ENCODE data around the gene NAGLU. TPM values are rescaled to one million over a fixed set of nuclear protein-coding genes. Genes with fewer than 3 reads are reported as not detected.

NAGLU gene
- total RNA-seq, 3 donors from 2014 or later: 28.9 to 51.8 (median 35.6) TPM

GRCh38 chr17:42512246-42512645 is 23.8 kb upstream of the NAGLU start:
- Histone ChIP-seq H3K9me3 (no peaks in the 10 kb centered on the region), H3K4me1 (ENCODE audit: low read depth) (peaks cover 9% of the 10 kb centered on the region), H3K36me3 (ENCODE audit: low read depth) (no peaks in the 10 kb centered on the region), H3K4me3 (no peak overlapping the region)
- no peak for TF ChIP-seq CTCF (IDR thresholded peaks at IDR 0.05)
- DNase-seq (no peak), ATAC-seq (no peak)
- intact Hi-C loops (cut with DNase I, micrococcal nuclease): loop anchor here (10.0 kb wide), 2 partner anchors 87 to 187 kb away; partner anchors contain the start of gene CAVIN1 (in 1 of the 2)

- H3K4me3 ChIP-seq: no peak overlapping the region
- TF ChIP-seq CTCF (IDR thresholded peaks at IDR 0.05): no peak
- intact Hi-C loops (cut with DNase I, micrococcal nuclease): loop anchor here (10.0 kb wide), 2 partner anchors 88 to 188 kb away; partner anchors contain the start of gene CAVIN1 (in 1 of the 2)
- H3K9me3 ChIP-seq: no peaks in the 10 kb centered on the region
- DNase-seq (no peak), ATAC-seq (no peak)
- H3K4me1 ChIP-seq (ENCODE audit: low read depth): peaks cover 15% of the 10 kb centered on the region
- H3K36me3 ChIP-seq (ENCODE audit: low read depth): no peaks in the 10 kb centered on the region
Observed at GRCh38 chr17:42512733-42513251, 23.2 kb upstream of the NAGLU start.

GRCh38 chr17:42513686-42514085 is 22.4 kb upstream of the NAGLU start:
- intact Hi-C loops (cut with DNase I, micrococcal nuclease): loop anchor here (10.0 kb wide), 2 partner anchors 89 to 189 kb away; partner anchors contain the start of gene CAVIN1 (in 1 of the 2)
- Histone ChIP-seq H3K9me3 (no peaks in the 10 kb centered on the region), H3K36me3 (ENCODE audit: low read depth) (no peaks in the 10 kb centered on the region), H3K4me3 (no peak overlapping the region), H3K4me1 (ENCODE audit: low read depth) (peaks cover 24% of the 10 kb centered on the region)
- ATAC-seq: no peak
- no peak for DNase-seq
- no peak for TF ChIP-seq CTCF (IDR thresholded peaks at IDR 0.05)

GRCh38 chr17:42514279-42514678 is 21.8 kb upstream of the NAGLU start:
- H3K36me3 ChIP-seq (ENCODE audit: low read depth): no peaks in the 10 kb centered on the region
- DNase-seq (no peak), ATAC-seq (no peak)
- intact Hi-C loops (cut with DNase I, micrococcal nuclease): loop anchor here (10.0 kb wide), 2 partner anchors 89 to 189 kb away; partner anchors contain the start of gene CAVIN1 (in 1 of the 2)
- no peaks in the 10 kb centered on the region for H3K9me3 ChIP-seq
- no peak overlapping the region for H3K4me3 ChIP-seq
- peaks cover 25% of the 10 kb centered on the region for H3K4me1 ChIP-seq (ENCODE audit: low read depth)
- TF ChIP-seq CTCF (IDR thresholded peaks at IDR 0.05): no peak

- intact Hi-C loops (cut with DNase I, micrococcal nuclease): loop anchor here (10.0 kb wide), 2 partner anchors 90 to 190 kb away; partner anchors contain the start of gene CAVIN1 (in 1 of the 2)
- ATAC-seq: no peak
Observed at GRCh38 chr17:42514867-42515266, 21.2 kb upstream of the NAGLU start.

More at GRCh38 chr17:42514867-42515266, 21.2 kb upstream of the NAGLU start:
- Histone ChIP-seq H3K36me3 (ENCODE audit: low read depth) (no peaks in the 10 kb centered on the region), H3K4me1 (ENCODE audit: low read depth) (peaks cover 28% of the 10 kb centered on the region), H3K9me3 (no peaks in the 10 kb centered on the region), H3K4me3 (no peak overlapping the region)
- no peak for TF ChIP-seq CTCF (IDR thresholded peaks at IDR 0.05)
- DNase-seq: no peak

All from mucosa of descending colon (tissue), 3 donors.